ENCODE measurements around the gene FRMD3. TPM values are rescaled to one million over a fixed set of nuclear protein-coding genes. Genes with fewer than 3 reads are reported as not detected.

Gene FRMD3
- total and polyA plus RNA-seq, 2 donors (not counting 3 experiments of a cell fraction or from before 2014, with no cell fraction given): 3.0 to 6.1 TPM

DNA sequence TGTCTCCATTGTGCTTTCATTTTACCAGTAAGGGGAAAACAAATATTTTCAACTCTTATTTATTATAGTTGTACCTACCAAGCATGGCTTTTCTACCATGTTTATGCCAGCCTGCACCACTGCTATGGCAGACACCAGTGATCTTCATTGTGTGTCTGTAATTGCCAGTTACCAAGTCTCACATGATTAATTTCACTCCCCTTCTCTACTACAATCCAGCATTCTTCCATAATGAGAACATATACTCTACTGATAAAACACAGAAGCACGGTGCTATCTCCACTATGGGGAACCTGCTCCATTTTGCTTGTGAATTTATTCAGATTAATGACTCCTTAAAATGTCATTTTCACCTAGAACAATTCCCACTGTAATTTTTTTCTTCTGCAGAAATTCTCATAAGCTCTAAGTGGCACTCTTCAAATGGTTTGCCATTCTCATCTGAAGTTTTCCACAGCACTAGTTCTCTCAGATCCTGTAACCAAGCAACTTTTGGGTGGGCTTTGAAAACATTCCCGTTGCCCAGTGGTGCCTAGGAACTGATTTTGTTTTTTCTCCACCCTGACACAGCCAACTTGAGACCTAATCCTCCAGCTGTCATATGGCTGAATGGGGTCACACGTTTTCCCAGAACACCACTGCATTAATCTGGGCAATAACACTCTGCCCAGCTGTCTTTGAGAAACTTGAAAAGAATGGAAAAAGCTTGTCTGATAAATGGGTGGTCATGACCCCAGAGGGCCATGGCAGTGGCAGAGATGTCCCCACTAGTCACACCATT, 252.6 kb downstream of the FRMD3 start:
- no peak for FAIRE-seq
- dilution Hi-C loops (cut with MboI; ENCODE audit: extremely low pct_ligation_motif_present, low sequenced_read_pairs) (no loop called here), intact Hi-C loops (cut with micrococcal nuclease) (no loop called here)

More for the DNA sequence above, 252.6 kb downstream of the FRMD3 start:
- H2AFZ ChIP-seq (ENCODE audit: low read depth, low read length): no peak overlapping the region
- no peak overlapping the region for H3K4me3 ChIP-seq (replicated peaks in 1 of 3; ENCODE audit: insufficient read depth in 1 of 3, low read depth in 1 of 3, low read length in 3 of 3)
- CTCF ChIA-PET: no interaction called here
- H4K20me1 ChIP-seq (replicated peaks; ENCODE audit: control insufficient read depth, extremely low read depth, insufficient read depth, low read length): no peaks in the 10 kb centered on the region
- H3K27me3 ChIP-seq (ENCODE audit: control insufficient read depth in 2 of 2, insufficient read depth in 2 of 2, low read length in 2 of 2): no peaks in the 10 kb centered on the region
- H3K9ac ChIP-seq (replicated peaks; ENCODE audit: extremely low read depth, insufficient read depth, low read length): no peak overlapping the region
- BruUV-seq (replicated peaks): no TSS peak
- POLR2A ChIA-PET: no interaction called here
- no peaks in the 10 kb centered on the region for H3K9me3 ChIP-seq (replicated peaks; ENCODE audit: control insufficient read depth, insufficient read depth, low read length)
- H3K9me1 ChIP-seq (replicated peaks; ENCODE audit: control insufficient read depth, extremely low read depth, insufficient read depth, low read length): no peaks in the 10 kb centered on the region
- DNase-seq (ENCODE audit: low read depth, low spot score): no peak
- TF ChIP-seq FOS (IDR thresholded peaks at IDR 0.05; ENCODE audit: borderline replicate concordance, insufficient read depth, low read length) (no peak), MYC (IDR thresholded peaks at IDR 0.05; ENCODE audit: low read depth, low read length) (no peak), POLR2A (IDR thresholded peaks at IDR 0.05; ENCODE audit: low read depth, low read length) (no peak), POLR2AphosphoS5 (IDR thresholded peaks at IDR 0.05; ENCODE audit: insufficient read depth, low read depth, low read length) (no peak), GATA2 (IDR thresholded peaks at IDR 0.05; ENCODE audit: insufficient read depth, insufficient read length, low read depth, low read length) (no peak), MAX (IDR thresholded peaks at IDR 0.05; ENCODE audit: insufficient read depth, insufficient read length) (no peak), JUN (IDR thresholded peaks at IDR 0.05; ENCODE audit: borderline replicate concordance, insufficient read depth, insufficient read length, low read depth) (no peak), EZH2 (IDR thresholded peaks at IDR 0.05; ENCODE audit: borderline replicate concordance, low read depth, low read length, severe bottlenecking) (no peak)
- TF ChIP-seq, protein P1, sequence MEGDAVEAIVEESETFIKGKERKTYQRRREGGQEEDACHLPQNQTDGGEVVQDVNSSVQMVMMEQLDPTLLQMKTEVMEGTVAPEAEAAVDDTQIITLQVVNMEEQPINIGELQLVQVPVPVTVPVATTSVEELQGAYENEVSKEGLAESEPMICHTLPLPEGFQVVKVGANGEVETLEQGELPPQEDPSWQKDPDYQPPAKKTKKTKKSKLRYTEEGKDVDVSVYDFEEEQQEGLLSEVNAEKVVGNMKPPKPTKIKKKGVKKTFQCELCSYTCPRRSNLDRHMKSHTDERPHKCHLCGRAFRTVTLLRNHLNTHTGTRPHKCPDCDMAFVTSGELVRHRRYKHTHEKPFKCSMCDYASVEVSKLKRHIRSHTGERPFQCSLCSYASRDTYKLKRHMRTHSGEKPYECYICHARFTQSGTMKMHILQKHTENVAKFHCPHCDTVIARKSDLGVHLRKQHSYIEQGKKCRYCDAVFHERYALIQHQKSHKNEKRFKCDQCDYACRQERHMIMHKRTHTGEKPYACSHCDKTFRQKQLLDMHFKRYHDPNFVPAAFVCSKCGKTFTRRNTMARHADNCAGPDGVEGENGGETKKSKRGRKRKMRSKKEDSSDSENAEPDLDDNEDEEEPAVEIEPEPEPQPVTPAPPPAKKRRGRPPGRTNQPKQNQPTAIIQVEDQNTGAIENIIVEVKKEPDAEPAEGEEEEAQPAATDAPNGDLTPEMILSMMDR (IDR thresholded peaks at IDR 0.05; ENCODE audit: extremely low read depth in 1 of 2, insufficient read depth in 1 of 2, low read depth in 1 of 2, low read length in 2 of 2): no peak
- H3K4me1 ChIP-seq (ENCODE audit: control insufficient read depth, extremely low read depth, insufficient read depth, low read length): peaks cover 17% of the 10 kb centered on the region
- H3K27ac ChIP-seq (ENCODE audit: insufficient read depth, low read depth, low read length): no peak overlapping the region
- H3K4me2 ChIP-seq (ENCODE audit: insufficient read depth, low read length): no peak overlapping the region
- H3K36me3 ChIP-seq (ENCODE audit: control insufficient read depth in 2 of 2, extremely low read depth in 1 of 2, insufficient read depth in 2 of 2, low read length in 2 of 2): no peaks in the 10 kb centered on the region
- no peaks in the 10 kb centered on the region for H3K79me2 ChIP-seq (ENCODE audit: control insufficient read depth, insufficient read depth, low read length)

All from endothelial cell of umbilical vein (primary cell).